SK-N-DZ (cell line): ENCODE measurements around the gene PLEKHA5.
"Not testable (repeated sequence)": the region's sequence is repeated elsewhere in the genome, so short reads cannot be mapped to it uniquely, and the experiment has no call there.

Experiments
- DNase-seq: peaks from one replicate; pipeline ENCODE4 v3.0.0-alpha.2; 2015; ENCODE audit warnings: low spot score

Gene PLEKHA5

GRCh38 chr12:19166956-19167355 lies 37.4 kb downstream of the PLEKHA5 start:
- DNase-seq, result no peak

- DNase-seq, result no peak
Observed at GRCh38 chr12:19167708-19168107, 38.2 kb downstream of the PLEKHA5 start.

- no peak for DNase-seq
Observed at GRCh38 chr12:19168644-19169043, 39.1 kb downstream of the PLEKHA5 start.

GRCh38 chr12:19169222-19169621 lies 39.7 kb downstream of the PLEKHA5 start:
- no peak for DNase-seq

- DNase-seq, result not testable (repeated sequence)
Observed at GRCh38 chr12:19170286-19170685, 40.8 kb downstream of the PLEKHA5 start.

- no peak for DNase-seq
Observed at GRCh38 chr12:19171731-19172130, 42.2 kb downstream of the PLEKHA5 start.

- DNase-seq, result no peak
Observed at GRCh38 chr12:19177754-19178153, 48.2 kb downstream of the PLEKHA5 start.

- DNase-seq, result no peak
Observed at GRCh38 chr12:19179986-19180385, 50.5 kb downstream of the PLEKHA5 start.

GRCh38 chr12:19181666-19182426 lies 52.3 kb downstream of the PLEKHA5 start:
- no peak for DNase-seq

- no peak for DNase-seq
Observed at GRCh38 chr12:19183121-19183838, 53.7 kb downstream of the PLEKHA5 start.

GRCh38 chr12:19185262-19185929 lies 55.9 kb downstream of the PLEKHA5 start:
- no peak for DNase-seq

GRCh38 chr12:19186722-19187661 lies 57.5 kb downstream of the PLEKHA5 start:
- DNase-seq, result peak; percentile 50

- DNase-seq, result no peak
Observed at GRCh38 chr12:19189522-19189921, 60.0 kb downstream of the PLEKHA5 start.

- DNase-seq, result no peak
Observed at GRCh38 chr12:19190292-19191031, 60.9 kb downstream of the PLEKHA5 start.

GRCh38 chr12:19191089-19191488 lies 61.6 kb downstream of the PLEKHA5 start:
- DNase-seq, result no peak

GRCh38 chr12:19191563-19191962 lies 62.0 kb downstream of the PLEKHA5 start:
- DNase-seq, result no peak

- DNase-seq, result no peak
Observed at GRCh38 chr12:19192710-19193109, 63.2 kb downstream of the PLEKHA5 start.

GRCh38 chr12:19194963-19195362 lies 65.4 kb downstream of the PLEKHA5 start:
- no peak for DNase-seq

GRCh38 chr12:19196959-19197630 lies 67.6 kb downstream of the PLEKHA5 start:
- DNase-seq, result no peak

GRCh38 chr12:19198272-19198671 lies 68.7 kb downstream of the PLEKHA5 start:
- DNase-seq, result no peak
